GM19025 (cell line): Measurements from ENCODE around the gene STRIP1.
"Not testable (repeated sequence)": the region's sequence is repeated elsewhere in the genome, so short reads cannot be mapped to it uniquely, and the experiment has no call there.

Experiments used
- ATAC-seq: cut with Tn5 transposase; IDR thresholded peaks from one replicate; pipeline ENCODE4 v1.9.1; 2021; ENCODE audit warnings: mild to moderate bottlenecking, low read depth, moderate library complexity; ENCODE audit not compliant: unreplicated experiment

STRIP1 gene

GRCh38 chr1:110068646-110069403 lies 34.4 kb downstream of the STRIP1 start:
- ATAC-seq: no peak

- no peak for ATAC-seq
Observed at GRCh38 chr1:110069404-110070281, 35.2 kb downstream of the STRIP1 start.

- no peak for ATAC-seq
Observed at GRCh38 chr1:110070282-110070669, 35.9 kb downstream of the STRIP1 start.

- no peak for ATAC-seq
Observed at GRCh38 chr1:110070671-110071242, 36.3 kb downstream of the STRIP1 start, which contains the start of gene ALX3. ALX3 (minus strand) TSS chr1:110070672; CDS start chr1:110070612, 60 bp downstream.

GRCh38 chr1:110074166-110074565 lies 39.7 kb downstream of the STRIP1 start:
- no peak for ATAC-seq

- no peak for ATAC-seq
Observed at GRCh38 chr1:110076789-110077500, 42.5 kb downstream of the STRIP1 start.

GRCh38 chr1:110079995-110080394 lies 45.6 kb downstream of the STRIP1 start:
- not testable (repeated sequence) for ATAC-seq

GRCh38 chr1:110081061-110081460 lies 46.6 kb downstream of the STRIP1 start:
- ATAC-seq: no peak

- ATAC-seq: no peak
Observed at GRCh38 chr1:110082477-110082876, 48.1 kb downstream of the STRIP1 start.

GRCh38 chr1:110083061-110083865 lies 48.8 kb downstream of the STRIP1 start:
- no peak for ATAC-seq

GRCh38 chr1:110083866-110084226 lies 49.4 kb downstream of the STRIP1 start:
- no peak for ATAC-seq

- no peak for ATAC-seq
Observed at GRCh38 chr1:110084227-110085078, 50.0 kb downstream of the STRIP1 start.

GRCh38 chr1:110085671-110086070 lies 51.2 kb downstream of the STRIP1 start:
- ATAC-seq: no peak

GRCh38 chr1:110086961-110087360 lies 52.5 kb downstream of the STRIP1 start:
- no peak for ATAC-seq

GRCh38 chr1:110087812-110088738 lies 53.7 kb downstream of the STRIP1 start:
- peak; percentile 58 for ATAC-seq

GRCh38 chr1:110088739-110089316 lies 54.4 kb downstream of the STRIP1 start:
- ATAC-seq: no peak

- ATAC-seq: no peak
Observed at GRCh38 chr1:110089561-110090275, 55.3 kb downstream of the STRIP1 start.
